GM19025 (cell line): ENCODE results near the gene DIS3L2.
"Not testable (repeated sequence)": the region's sequence is repeated elsewhere in the genome, so short reads cannot be mapped to it uniquely, and the experiment has no call there.

Source experiments
- ATAC-seq: cut with Tn5 transposase; IDR thresholded peaks from one replicate; pipeline ENCODE4 v1.9.1; 2021; ENCODE audit warnings: mild to moderate bottlenecking, low read depth, moderate library complexity; ENCODE audit not compliant: unreplicated experiment

Gene DIS3L2

DNA sequence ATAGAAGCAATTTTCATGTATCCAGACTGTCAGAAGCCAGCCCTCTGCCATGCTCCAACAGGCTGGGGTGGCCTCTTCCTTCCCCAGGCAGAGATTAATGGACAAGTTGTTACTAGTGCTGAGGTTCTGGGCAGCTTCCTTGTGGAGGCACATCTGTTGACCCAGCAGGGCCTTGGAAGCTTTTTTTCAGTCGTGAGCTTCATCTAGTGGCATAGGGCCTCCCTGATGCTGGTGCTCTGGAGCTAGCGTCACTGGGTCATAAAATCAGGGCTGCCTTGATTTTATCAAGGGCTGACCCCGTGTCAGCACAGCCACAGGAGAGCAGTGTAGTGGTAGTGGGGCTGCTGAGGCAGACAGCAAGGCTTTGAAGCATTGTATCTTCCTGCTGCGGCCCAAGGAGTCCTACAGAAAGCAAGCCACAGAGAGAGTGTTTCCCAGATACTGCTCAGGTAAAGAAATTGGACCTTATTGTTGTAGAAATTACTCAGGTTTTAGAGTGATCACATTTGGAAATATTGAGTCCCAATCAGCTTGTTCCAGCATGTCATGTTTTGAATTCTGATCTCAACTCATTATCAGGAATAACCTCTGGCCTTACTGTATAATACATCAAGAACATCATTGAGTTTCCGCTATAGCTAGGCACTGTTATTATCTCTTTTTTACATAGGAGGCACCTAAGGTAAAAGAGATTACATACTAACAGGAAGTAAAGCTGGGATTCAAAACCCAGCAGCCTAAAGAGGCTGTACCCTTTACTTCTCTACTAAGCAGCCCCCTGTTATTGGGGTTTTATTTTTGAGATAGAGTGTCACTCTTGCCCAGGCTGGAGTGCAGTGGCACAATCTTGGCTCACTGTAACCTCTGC is 324.7 kb downstream of the DIS3L2 start:
- ATAC-seq, result no peak

DNA sequence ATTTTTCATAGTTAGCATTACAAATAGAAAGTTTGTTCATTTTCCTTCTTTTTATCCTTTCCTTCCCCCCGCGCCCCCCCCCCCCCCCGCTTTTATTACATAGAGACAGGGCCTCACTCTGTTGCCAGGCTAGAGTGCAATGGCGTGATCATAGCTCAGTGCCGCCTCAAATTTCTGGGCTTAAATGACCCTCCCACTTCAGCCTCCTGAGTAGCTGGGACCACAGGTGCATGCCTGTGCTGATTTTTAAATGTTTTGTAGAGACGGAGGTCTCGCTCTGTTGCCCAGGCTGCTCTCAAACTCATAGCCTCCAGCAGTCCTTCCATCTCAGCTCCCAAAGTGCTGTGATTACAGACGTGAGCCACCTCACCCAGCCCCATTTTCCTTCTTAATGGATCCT is 325.8 kb downstream of the DIS3L2 start:
- no peak for ATAC-seq

DNA sequence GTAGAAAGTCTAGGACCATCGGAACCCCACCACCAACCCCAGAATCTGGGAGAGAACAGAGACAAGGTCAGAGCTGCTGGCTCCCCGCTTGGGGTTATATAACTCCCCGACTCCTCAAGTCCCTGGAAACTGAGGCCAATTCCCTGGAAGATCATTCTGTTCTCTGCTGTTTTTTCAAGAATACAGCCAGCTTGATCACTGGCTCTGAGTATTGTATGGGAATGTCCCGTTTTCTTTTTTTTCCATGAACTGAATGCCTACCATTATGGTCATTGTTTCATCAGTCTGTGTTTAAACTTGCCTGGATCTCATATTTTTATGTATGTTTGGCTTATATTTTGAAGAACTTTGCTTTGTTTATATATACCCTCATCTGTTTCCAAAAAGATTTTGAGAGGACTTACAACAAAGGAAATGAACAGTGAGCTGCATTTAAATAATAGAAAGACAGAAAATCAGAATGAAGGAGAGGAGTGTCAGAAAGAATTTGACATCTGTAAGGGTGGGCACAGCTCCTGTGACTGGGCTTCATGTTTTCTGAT is 327.0 kb downstream of the DIS3L2 start:
- ATAC-seq, result no peak

DNA sequence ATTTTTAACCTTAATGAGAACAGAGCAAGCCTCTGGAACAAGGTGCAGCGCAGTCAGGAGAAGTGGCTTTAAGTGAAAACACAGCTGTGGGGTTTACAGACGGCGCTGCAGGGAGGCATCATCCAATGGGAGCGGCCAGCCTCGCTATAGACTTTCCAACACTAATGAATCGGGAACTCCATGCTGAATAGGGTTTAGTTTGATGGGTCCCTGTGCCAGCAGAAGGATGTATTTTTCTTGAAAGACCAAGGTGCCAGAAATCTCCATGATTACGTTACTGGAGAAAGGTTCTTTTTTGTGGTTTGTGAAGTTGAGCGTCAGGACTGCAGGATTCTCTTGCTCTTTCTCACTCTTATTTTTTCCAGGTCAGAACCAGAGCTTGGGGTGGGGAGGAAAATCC is 329.2 kb downstream of the DIS3L2 start:
- no peak for ATAC-seq

DNA sequence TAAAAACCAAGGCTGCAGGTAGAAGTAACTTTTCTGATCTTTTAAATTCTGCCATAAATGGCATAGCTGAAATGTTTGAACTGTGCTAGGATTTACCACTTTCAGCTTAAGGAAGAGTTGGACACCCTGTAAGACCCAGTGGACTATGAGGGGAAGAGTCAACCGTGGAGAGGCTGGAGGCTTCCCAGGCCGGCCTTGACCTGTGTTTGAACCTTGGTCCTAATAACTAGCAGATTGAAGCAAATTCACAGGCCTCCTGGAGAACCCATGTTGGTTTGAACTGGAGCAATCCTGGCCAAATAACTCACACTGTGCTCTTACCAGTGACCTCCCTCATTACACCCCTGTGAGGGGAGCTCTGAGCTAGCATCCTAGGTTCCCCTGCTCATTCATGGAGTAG is 329.8 kb downstream of the DIS3L2 start:
- ATAC-seq, result no peak

DNA sequence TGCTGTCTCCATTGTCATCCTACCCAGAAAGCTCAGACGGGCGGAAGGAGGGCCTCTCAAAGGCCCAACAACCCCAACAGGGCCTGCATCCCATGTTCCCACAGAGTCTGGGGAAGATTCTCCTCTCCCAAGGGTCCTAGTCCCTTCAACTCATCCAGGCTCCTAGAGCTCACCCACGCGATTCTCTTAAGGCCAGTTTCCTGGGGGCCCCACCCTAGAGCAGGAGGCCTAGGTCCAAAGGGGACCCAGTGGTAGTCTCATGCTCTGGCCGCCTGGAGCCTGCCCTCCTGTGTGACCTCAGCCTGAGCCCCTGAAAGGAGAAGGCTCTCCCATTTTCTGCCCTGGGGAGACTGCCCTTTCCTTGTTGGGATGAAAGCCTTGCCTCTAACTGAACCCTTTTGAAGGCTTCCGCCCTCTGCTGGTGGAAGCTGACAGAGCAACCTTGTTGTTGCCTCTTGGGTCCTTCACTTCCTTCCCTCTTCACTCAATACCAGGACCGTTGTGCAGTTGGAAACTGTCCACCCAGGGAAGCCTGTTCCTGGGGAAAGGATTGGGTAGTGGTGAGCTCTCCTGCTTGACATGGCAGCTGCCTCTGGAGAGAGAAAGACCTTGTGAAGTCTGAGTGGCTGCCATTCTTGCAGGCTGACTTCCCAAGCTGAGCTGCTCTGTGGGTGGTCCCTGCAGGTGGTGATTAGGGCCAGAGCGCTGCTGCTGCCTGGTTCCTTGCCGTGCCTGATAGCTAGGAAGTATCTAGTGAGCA is 331.1 kb downstream of the DIS3L2 start:
- ATAC-seq, result no peak

DNA sequence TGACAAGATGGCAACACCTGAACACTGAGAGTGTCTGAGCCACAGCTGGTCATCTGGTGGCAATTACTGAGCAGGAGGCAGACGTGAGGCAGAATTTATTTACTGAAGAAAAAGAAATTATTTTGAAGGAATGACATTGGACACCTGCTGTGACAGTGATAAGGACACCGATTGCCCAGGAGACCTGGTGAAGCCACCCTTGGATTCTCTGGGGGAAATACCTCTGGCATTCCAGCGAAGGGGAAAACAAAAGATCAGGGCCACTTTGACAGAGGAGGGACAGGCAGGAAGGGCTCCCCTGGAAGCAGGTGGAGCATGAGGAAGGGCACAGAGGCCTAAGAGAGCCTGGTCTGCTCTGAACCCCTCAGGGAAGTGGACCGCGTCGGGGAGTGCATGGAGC is 331.7 kb downstream of the DIS3L2 start:
- no peak for ATAC-seq

DNA sequence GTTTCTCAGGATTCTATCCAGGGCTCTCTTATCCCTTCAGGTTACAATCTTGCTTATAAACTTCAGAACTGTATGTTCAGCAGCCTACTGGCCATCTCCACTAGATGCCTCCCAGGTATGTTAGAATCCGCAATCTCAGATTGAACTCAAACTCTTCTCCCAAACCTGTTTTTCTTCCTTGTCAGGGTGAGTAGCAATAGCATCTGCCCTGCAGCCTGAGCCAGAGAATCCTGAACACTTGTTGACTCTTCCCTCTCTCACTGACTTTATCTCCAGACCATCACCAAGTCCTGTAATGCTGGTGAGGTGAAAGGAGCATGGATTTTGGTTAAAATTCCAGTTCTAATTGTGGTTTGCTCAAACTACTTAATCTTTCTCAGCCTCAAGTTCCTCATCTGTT is 334.5 kb downstream of the DIS3L2 start:
- ATAC-seq, result no peak

DNA sequence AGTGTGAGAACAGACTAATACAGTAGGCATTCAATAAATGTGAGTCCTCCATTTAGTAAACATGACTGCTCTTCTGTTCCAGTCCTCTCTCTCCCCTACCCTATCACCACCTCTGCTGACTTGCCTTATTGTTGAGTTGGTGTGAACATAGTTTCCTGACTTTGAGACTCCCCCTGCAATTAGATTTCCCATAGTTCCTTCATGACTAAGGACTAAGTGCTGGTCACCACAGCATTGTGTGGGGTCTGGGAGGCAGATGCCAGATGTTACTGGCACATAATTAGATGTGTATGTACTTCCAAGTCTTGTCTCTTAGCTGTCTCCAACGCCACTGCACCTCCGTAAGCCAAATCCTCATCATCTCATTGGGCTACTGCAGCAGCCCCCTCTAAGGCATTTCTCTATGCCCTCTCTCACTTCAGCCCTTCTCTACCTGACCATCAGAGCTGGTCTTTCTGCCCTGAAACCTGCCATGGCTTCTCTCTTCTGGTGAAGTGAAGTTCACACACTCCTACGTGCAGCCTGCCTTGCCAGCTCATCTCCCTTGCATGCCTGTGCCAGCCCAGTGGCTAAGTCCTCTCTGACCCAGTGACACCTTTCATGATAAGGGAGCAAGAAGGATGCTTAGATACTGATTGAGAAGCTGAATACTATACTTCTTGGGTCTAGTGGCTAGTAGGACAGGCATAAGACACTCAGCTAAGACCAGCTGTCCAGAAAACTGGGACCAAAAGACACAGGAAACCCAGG is 335.4 kb downstream of the DIS3L2 start:
- no peak for ATAC-seq

DNA sequence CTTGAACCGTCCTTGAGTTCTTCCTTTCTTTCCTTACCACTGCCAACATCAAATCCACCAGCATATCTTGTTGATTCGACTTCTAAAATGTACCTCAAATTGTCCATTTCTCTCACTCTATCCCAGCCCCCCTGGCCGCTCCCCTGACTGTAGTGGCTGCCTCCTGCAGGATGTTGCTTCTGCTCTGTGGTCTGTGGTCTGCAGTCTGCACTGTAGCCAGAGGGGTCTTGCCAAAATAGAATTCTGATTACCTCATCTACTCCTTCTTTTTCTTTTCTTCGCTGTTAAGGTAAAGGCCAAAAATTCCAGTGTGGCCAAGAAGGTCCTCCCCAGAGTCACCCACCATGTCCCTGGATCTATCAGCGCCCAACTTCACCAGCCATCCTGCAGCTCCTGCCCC is 337.6 kb downstream of the DIS3L2 start:
- no peak for ATAC-seq

DNA sequence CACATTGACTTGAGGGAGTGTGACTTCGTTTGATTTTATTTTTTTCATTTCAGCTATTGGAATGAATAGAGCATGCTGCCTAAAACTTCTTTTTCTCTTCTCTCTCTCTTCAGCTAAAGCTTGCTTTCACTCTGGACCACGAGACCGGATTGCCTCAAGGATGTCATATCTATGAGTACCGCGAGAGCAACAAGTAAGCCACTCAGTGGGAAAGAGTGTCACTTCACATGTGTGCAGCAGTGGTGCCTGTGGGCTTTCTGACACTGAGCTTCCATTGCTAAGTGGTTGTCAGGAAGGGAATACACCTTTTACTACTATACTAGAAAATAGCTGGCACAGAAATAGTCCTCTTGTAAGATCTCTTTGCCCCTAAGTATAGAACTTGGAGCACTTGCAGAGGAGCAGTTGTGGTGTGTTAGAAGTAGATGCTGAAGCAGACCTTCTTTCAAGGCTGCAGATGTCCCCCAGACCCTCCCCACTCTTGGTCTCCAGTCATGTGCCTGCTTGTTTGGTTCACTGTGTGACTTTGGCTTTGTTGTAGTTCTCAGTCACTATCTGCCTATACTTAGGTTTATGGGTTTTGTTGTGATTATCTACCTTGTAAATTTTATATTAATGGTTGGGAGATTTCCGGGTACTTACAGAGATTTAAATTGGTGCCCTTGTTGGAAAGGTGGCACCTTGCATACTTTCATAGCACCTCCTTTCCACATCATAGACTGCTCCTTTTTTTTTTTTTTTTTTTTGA is 338.6 kb downstream of the DIS3L2 start:
- ATAC-seq, result no peak

DNA sequence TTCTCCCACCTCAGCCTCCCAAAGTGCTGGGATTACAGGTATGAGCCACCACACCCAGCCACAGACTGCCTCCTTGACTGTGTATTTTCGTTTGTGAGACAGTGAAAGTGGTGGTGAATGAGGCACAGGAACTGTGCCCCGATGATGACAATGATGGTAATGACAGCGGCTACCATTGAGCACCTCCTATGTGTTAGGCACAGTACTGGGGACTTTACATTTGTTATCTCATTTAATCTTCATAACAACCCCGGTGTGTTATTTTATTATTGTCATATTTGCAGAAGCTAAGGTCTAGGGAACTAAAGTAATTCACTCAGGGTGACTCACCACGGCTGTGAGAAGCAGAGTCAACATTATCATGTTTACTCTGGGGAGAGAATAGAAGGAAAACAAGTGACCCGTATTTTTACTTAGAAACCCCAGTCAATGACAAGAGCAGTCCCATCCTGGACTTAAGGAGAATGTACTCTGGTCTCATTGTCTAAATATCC is 339.4 kb downstream of the DIS3L2 start:
- no peak for ATAC-seq

DNA sequence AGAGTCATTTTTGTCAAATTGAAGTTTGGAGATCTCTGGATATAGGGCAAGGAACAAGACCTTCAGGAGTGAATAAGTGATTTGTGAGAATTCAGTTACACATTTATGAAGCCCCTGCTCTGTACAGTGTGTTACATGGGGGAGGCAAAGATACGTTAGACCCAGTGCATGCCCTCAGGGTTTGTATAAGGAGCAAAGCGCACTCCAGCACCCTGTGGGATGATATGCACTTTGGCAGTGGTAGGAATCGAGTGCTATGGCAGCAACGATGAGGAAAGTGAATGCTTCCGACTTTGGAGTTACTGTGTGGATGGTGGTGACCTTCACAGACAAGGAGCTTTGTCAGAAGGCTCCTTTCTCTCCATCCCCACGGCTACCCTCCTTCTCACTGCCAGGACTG is 342.7 kb downstream of the DIS3L2 start:
- no peak for ATAC-seq

DNA sequence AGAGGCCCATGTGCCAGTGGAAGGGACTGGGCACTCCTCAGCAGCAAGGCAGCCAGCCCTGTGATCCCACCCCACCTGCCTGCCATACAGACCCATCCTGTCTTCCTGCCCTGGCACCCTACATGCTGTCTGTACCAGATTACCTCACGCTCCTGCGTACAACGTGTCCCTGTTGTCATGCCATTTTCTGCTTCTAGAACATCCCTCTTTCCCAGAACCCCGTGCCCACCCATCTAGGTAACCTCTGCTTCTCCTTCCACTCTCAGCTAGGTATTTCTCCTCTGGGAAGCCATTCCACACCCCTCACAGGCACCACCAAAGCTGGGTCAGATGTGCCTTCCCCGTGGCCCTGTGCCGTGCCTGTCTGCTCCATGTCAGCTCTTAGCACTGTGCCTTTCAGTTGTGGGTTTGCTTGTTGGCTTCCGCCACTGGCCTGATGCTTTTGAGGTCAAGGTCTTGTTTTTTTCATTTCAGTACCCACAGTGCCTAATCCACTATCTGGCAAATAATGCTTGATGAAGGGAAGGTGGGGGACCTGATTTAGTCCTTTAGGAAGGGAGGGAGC is 345.3 kb downstream of the DIS3L2 start:
- no peak for ATAC-seq

DNA sequence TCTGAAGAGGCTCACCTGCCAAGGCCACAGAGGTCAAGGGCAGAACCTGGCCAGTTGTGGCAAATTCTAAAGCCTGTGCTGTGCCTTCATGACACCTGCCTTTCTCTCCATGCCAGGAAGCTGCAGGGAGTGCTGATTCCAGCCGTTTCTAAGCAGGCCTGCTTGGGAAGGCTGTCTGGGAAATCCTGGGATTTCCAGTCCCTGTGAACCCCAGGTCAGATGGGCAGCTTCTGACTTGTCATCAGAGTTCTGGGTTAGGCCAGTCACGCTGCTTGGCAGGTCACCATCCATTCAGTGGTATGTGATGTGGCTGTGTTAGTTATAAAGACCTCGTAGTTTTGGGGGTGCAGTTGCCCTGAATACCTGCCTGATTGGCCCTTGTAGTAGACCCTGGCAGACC is 346.3 kb downstream of the DIS3L2 start:
- no peak for ATAC-seq

DNA sequence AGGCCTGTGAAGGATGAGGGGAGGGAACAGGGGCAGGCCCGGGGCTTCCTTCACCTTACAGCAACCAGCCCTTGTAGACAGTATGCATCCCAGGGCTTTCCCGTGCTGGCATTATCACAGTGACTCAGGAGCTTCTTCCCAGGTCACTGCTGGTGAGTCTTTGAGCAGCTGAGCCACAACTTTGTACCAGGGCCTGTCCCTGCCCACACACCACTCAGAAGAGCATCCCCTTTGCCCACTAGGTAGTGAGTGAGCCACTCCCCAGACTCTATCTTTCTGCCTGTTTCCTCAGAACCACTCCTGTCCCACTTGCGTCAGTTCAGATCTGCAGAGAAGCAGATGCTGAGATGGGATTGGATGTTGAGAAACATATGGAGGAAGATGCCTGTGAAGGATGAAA is 347.5 kb downstream of the DIS3L2 start:
- no peak for ATAC-seq

DNA sequence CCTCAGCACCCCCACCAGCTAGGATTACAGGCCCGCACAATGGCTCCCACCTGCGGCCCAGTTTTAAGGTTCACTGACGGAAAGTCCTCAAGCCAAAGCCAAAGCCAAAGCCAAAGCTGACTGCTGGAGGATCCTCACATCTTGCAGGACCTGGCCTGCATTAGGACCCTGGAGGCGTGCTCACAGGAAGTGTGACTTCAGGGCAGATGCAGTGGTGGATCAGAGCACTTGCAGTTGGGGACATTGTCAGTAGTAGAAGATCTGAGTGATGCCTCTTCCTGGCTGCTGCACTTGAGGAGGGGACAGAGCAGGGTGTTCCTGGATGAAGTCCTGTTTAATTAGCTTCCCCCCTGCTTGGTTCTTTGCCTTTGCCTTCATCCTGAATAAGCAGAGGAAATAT is 348.1 kb downstream of the DIS3L2 start:
- no peak for ATAC-seq

DNA sequence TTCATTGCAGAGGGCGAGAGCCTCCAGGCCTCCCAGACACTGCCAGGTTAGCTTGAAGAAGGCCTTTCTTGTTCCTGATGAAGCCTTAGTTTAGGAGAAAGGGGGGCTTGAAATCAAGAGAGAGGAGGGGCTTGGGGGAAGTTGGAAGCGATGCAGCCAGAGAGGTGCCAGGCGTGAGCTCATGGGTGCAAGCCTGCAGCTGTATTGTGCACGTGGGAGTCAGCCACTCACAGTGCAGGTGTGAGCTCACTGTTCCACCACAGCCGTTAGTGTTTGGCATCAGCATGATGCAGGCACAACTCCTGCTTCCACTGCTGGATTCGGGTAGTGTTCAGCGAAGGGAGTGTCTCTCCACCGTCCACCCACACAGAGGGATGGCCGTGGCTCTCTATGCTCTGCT is 348.6 kb downstream of the DIS3L2 start:
- no peak for ATAC-seq

DNA sequence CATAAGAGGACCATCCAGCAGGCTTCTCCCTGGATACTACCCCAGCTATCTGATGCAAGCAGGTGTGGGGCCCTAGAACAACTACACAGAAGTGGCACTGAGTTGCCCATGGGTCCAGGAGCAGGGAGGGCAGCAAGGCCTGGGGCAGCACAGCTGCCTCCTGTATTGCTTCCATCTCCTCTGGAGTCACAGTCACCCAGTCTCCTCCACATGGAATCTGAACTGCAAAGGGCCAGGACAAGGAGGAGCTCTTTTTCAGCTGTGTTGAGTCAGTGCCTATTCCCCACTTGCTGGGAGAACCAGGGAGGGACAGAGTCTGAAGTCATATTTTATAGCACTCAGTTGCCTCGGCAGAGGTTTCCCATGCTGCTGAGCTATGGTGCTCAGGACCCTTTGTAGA is 349.2 kb downstream of the DIS3L2 start:
- no peak for ATAC-seq

DNA sequence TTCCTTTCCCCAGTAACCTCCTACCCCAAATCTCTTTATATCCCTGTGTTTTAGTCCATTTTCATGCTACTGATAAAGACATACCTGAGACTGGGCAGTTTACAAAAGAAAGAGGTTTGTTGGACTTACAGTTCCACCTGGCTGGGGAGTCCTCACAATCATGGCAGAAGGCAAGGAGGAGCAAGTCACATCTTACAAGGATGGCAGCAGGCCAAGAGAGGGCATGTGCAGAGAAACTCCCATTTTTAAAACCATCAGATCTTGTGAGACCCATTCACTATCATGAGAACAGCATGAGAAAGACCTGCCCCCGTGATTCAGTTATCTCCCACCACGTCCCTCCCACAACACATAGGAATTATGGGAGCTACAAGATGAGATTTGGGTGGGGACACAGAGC is 352.1 kb downstream of the DIS3L2 start:
- not testable (repeated sequence) for ATAC-seq
